Hepatocyte (in vitro differentiated cells): Measurements from ENCODE around the gene RORB. TPM values are rescaled to one million over a fixed set of nuclear protein-coding genes. Genes with fewer than 3 reads are reported as not detected.

Source experiments
- DNase-seq: peaks from one replicate; pipeline ENCODE4 v3.0.0-alpha.2; 2016; ENCODE audit warnings: low spot score
- H2AFZ ChIP-seq: fragments of 200-600 bp; sonication (generic); 2 replicates; pipeline ENCODE4 v1.6.0; 2016; ENCODE audit warnings: antibody characterized with exemption, mild to moderate bottlenecking
- H3K27ac ChIP-seq: fragments of 200-600 bp; sonication (generic); 2 replicates; pipeline ENCODE4 v1.5.1; 2016; ENCODE audit warnings: mild to moderate bottlenecking
- H3K27me3 ChIP-seq: fragments of 200-600 bp; sonication (generic); 2 replicates; pipeline ENCODE4 v1.6.1; 2016
- H3K36me3 ChIP-seq: fragments of 200-600 bp; sonication (generic); replicated peaks from 2 replicates; pipeline ENCODE4 v1.5.1; 2016; ENCODE audit warnings: low read depth; ENCODE audit not compliant: insufficient read depth
- H3K4me1 ChIP-seq: fragments of 200-600 bp; sonication (generic); 2 replicates; pipeline ENCODE4 v1.5.1; 2016; ENCODE audit warnings: mild to moderate bottlenecking, moderate library complexity; ENCODE audit not compliant: insufficient read depth
- H3K4me2 ChIP-seq: fragments of 200-600 bp; sonication (generic); 2 replicates; pipeline ENCODE4 v1.6.0; 2016
- H3K4me3 ChIP-seq: fragments of 200-600 bp; sonication (generic); 2 replicates; pipeline ENCODE4 v1.5.1; 2016; ENCODE audit warnings: mild to moderate bottlenecking
- H3K79me2 ChIP-seq: fragments of 200-600 bp; sonication (generic); 2 replicates; pipeline ENCODE4 v1.6.0; 2017; ENCODE audit warnings: mild to moderate bottlenecking
- H3K9me2 ChIP-seq: fragments of 200-600 bp; sonication (generic); replicated peaks from 2 replicates; pipeline ENCODE4 v1.6.0; 2017; ENCODE audit warnings: mild to moderate bottlenecking; ENCODE audit not compliant: insufficient read depth
- H3K9me3 ChIP-seq: fragments of 200-600 bp; sonication (generic); 2 replicates; pipeline ENCODE4 v1.5.1; 2016; ENCODE audit warnings: low read depth, mild to moderate bottlenecking
- H4K20me1 ChIP-seq: fragments of 200-600 bp; sonication (generic); 2 replicates; pipeline ENCODE4 v1.6.0; 2016; ENCODE audit warnings: mild to moderate bottlenecking; ENCODE audit not compliant: insufficient read depth, poor library complexity, severe bottlenecking
- CTCF ChIP-seq: fragments of 200-600 bp; sonication (generic); IDR thresholded peaks from 2 replicates; pipeline ENCODE4 v1.5.1; 2016; ENCODE audit warnings: antibody characterized with exemption, mild to moderate bottlenecking; ENCODE audit not compliant: poor library complexity
- EZH2 ChIP-seq: fragments of 200-600 bp; sonication (generic); IDR thresholded peaks from 2 replicates; pipeline ENCODE4 v1.6.1; 2016; ENCODE audit warnings: antibody characterized with exemption, mild to moderate bottlenecking, borderline replicate concordance
- EZH2phosphoT487 ChIP-seq: fragments of 200-600 bp; sonication (generic); IDR thresholded peaks from one replicate; pipeline ENCODE4 v1.6.1; 2018; ENCODE audit warnings: antibody characterized with exemption, mild to moderate bottlenecking, low read depth, moderate library complexity; ENCODE audit not compliant: unreplicated experiment, severe bottlenecking
- WGBS: methylation state at CpG from one replicate; pipeline ENCODE4 v1.1.6; 2016; ENCODE audit warnings: low lambda C conversion rate; ENCODE audit errors: missing lambda C conversion rate; 5-methylcytosine and 5-hydroxymethylcytosine counted together
- polyA plus RNA-seq: library from polyadenylated mRNA; unstranded; fragments of >200 nt; fragmentation: Nextera tagmentation; extraction: Ambion mirVana; gene quantifications from 2 replicates; pipeline ENCODE4 v1.2.1, GENCODE V29; 2016
- total RNA-seq: library from RNA; depleted of rRNA; stranded (reverse); fragments of >200 nt; gene quantifications from 2 replicates; pipeline ENCODE4 v1.2.3, GENCODE V29; 2014

The RORB gene
- total and polyA plus RNA-seq, 2 experiments from 2014 or later, result 1.4 TPM; not detected in 1

- Histone ChIP-seq H3K9me2 (no peaks in the 10 kb centered on the region), H3K4me3 (no peak overlapping the region), H3K27ac (no peak overlapping the region), H3K36me3 (no peaks in the 10 kb centered on the region), H3K79me2 (no peaks in the 10 kb centered on the region), H3K27me3 (peaks cover 4% of the 10 kb centered on the region), H4K20me1 (no peaks in the 10 kb centered on the region), H3K4me1 (no peaks in the 10 kb centered on the region), H3K4me2 (no peak overlapping the region), H3K9me3 (no peaks in the 10 kb centered on the region), H2AFZ (no peak overlapping the region)
- no peak for DNase-seq
- whole genome bisulfite sequencing, result 76% methylated on average over 3 of the region's 3 CpGs
- TF ChIP-seq EZH2phosphoT487 (no peak), CTCF (no peak), EZH2 (no peak)
Measured at GRCh38 chr9:74609671-74610405, 112.7 kb downstream of the RORB start.

DNA sequence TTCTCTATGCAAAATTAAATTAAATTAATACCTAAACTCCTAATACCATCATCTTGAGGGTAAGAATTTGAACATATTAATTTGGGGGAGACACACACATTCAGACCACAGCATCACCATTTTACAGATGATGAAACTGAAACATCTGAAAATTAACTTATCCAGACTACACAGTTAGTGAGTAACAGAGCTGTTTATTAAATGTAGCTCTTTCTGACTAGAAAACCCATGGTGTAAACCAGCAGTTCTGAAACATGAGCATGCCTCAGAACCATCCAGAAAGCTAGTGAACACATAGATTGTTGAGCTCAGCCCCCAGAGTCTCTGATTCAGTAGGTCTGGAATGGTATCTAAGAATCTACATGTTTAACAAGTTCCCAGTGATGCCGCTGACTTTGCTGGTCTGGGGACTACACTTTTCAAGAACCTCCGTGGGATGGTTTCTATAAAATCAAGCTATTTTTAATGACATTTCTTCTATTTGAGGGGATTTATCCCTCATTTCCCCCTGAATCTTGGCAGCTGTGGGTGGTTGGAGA is 113.5 kb downstream of the RORB start:
- TF ChIP-seq EZH2phosphoT487, result no peak
- TF ChIP-seq CTCF, result no peak
- no peak for TF ChIP-seq EZH2
- DNase-seq, result no peak
- Histone ChIP-seq H3K9me3 (no peaks in the 10 kb centered on the region), H3K27me3 (peaks cover 4% of the 10 kb centered on the region), H3K36me3 (no peaks in the 10 kb centered on the region), H4K20me1 (no peaks in the 10 kb centered on the region), H3K9me2 (no peaks in the 10 kb centered on the region), H3K4me1 (no peaks in the 10 kb centered on the region), H2AFZ (no peak overlapping the region), H3K4me3 (no peak overlapping the region), H3K79me2 (no peaks in the 10 kb centered on the region), H3K4me2 (no peak overlapping the region), H3K27ac (no peak overlapping the region)
- 76% methylated on average over 2 of the region's 2 CpGs for WGBS

GRCh38 chr9:74630228-74630627 is 133.1 kb downstream of the RORB start:
- no peak overlapping the region for H3K27ac ChIP-seq
- no peak overlapping the region for H2AFZ ChIP-seq
- H3K4me1 ChIP-seq, result no peaks in the 10 kb centered on the region
- WGBS, result 60% methylated on average over 7 of the region's 7 CpGs
- H3K79me2 ChIP-seq, result no peaks in the 10 kb centered on the region
- no peaks in the 10 kb centered on the region for H3K9me3 ChIP-seq
- TF ChIP-seq EZH2 (no peak), CTCF (no peak), EZH2phosphoT487 (no peak)
- H3K4me2 ChIP-seq, result no peak overlapping the region
- no peaks in the 10 kb centered on the region for H3K27me3 ChIP-seq
- H3K4me3 ChIP-seq, result no peak overlapping the region
- no peak for DNase-seq
- H4K20me1 ChIP-seq, result no peaks in the 10 kb centered on the region
- H3K36me3 ChIP-seq, result no peaks in the 10 kb centered on the region
- no peaks in the 10 kb centered on the region for H3K9me2 ChIP-seq
